HG03469 (cell line): Measurements from ENCODE around the gene ADORA2A.
"Not testable (repeated sequence)": the region's sequence is repeated elsewhere in the genome, so short reads cannot be mapped to it uniquely, and the experiment has no call there.

Source experiments
- ATAC-seq: cut with Tn5 transposase; IDR thresholded peaks from one replicate; pipeline ENCODE4 v1.9.1; 2021; ENCODE audit warnings: mild to moderate bottlenecking, moderate library complexity, moderate number of reproducible peaks; ENCODE audit not compliant: unreplicated experiment

ADORA2A gene

DNA sequence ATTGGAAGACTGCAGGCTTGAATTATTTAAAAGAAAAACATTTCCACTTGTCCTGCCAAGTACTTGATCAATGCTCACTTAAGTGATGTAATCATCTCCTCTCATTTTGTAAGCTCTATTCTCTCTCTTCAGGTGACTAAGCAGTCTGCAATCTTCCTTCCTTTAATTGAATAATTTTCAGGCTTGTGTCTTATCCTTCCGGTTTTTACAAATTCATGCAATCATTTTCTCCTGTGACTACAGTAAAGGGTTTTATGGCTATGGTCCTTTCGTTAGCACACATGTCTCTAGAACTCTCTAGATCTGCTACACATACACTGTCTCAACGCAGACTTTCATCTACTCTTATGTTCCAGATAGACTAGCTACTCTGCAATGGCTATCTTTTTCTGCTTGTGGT lies 55.2 kb downstream of the ADORA2A start:
- no peak for ATAC-seq

DNA sequence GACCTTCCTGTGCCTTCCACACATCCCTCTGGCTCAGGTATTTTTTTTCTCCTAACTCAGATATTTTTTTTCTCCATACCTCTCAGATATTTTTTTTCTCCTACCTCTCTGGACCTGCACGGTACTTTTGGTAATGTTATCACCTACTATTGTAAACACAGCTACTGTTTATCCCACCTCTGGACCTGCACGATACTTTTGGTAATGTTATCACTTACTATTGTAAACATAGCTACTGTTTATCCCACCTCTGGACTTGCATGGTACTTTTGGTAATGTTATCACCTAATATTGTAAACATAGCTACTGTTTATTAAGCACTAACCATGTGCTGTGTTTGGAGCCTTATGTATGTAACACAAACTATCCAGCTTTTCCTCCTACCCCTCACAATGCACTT lies 55.6 kb downstream of the ADORA2A start:
- ATAC-seq, result no peak

DNA sequence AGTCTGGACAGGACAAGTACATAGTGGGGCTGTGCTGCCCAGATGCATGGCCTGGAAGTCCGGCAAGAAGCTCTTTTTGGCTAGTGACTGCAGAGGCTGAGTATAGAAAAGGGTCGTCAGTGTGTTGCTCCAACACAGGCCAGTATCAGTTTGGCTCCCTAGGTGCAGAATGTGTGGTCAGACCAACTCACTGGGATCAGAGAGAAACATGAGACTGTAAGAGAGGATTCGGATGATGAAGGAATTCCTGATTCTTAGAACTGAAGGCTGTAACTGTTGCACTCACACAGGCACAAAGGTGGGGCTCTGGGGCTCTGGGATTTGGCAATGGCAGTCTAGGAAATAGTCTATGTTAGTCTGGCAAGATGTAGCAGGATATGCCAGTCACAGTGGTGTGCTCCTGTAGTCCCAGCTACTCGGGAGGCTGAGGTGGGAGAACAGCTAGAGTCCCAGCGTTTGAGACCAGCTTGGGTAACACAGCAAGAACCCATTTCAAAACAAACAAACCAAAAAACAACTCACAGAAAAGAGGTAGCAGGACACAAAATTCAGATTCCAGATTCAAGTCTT lies 56.7 kb downstream of the ADORA2A start:
- no peak for ATAC-seq

DNA sequence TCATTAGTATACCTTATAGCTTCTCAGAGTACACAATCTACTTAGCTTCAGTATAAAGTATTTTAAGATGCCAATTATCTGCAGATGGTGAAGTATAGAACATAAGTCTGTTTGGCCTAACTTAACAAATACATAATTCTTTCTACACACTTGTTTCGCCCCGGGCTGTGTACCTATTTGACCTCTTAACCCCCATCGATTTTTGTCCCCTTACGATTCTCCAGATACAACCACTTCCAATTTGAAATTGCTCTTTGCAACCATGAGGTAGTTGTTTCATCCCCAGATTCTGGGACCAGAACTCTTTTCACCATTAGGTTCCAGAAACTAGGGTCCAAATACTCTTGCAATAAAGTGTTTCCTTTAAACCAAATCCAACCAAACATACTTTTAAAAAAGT lies 57.8 kb downstream of the ADORA2A start:
- ATAC-seq, result no peak

DNA sequence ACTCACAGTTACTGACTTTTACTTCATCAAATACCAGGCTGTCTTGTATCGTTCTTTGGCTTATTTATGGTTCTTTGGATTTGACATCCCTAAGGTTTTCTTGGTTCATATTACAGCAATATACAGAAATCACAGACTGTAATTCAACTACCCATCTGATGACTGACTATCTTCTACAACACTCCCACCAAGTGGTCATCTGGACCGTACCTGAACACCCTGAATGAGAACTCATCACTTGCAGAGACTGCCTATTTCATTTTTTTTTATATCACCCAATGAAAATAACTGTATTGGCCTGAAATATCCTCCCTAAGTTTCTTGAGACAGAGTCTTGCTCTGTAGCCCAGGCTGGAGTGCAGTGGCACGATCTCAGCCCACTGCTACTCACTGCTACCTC lies 58.2 kb downstream of the ADORA2A start:
- ATAC-seq, result no peak

DNA sequence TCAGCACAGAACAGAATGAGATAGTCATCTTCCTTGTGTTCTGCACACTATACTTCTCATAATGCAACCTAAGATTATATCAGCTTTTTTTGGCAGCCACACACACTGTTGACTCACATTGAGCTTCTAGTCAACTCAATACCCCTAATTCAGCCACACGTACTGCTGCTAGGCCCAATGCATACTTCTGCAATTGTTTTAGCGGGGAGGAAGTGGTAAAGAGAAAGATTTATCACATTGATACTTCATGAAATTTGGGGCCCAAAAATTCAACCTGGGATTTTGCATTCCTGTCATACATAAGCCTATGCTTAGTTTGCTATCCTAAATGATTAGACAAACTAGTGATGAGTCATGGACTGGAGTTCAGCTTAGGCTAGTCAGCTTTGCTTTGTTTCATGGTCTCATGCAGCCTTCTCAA lies 59.1 kb downstream of the ADORA2A start:
- no peak for ATAC-seq

DNA sequence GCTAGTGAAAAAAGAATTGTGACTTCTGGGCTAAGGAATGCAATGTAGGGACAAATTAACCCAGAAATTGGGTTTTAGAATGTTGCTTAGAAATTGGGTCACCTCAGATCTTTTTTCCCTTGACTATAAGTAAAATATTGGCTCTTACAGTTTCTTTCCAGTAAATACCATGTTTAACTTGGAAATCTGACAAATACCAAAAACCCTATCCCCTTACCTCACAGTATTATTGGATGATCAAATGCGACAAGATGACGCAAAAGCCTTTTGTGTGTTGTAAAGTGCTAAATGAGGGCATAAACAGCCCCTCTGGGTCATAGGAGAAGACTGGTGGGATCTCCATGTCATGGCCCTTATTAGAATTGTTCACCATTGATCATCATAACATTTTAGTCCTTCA lies 61.6 kb downstream of the ADORA2A start:
- ATAC-seq, result no peak

DNA sequence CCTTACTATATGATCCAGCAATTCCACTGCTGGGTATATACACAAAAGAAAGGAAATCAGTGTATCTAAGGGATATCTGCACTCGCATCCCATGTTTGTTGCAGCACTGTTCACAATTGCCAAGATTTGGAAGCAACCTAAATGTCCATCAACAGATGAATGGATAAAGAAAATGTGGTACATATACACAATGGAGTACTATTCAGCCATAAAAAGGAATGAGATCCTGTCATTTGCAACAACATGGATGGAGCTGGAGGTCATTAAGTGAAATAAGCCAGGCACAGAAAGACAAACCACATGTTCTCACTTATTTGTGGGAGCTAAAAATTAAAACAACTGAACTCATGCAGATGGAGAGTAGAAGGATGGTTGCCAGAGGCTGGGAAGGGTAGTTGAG lies 62.0 kb downstream of the ADORA2A start:
- ATAC-seq, result not testable (repeated sequence)
